ENCODE results near the gene ADA.

Gene ADA

GRCh38 chr20:44621939-44622338 lies 29.6 kb downstream of the ADA start:
- no peak for DNase-seq

GRCh38 chr20:44621325-44621724 lies 30.2 kb downstream of the ADA start:
- DNase-seq = no peak

DNA sequence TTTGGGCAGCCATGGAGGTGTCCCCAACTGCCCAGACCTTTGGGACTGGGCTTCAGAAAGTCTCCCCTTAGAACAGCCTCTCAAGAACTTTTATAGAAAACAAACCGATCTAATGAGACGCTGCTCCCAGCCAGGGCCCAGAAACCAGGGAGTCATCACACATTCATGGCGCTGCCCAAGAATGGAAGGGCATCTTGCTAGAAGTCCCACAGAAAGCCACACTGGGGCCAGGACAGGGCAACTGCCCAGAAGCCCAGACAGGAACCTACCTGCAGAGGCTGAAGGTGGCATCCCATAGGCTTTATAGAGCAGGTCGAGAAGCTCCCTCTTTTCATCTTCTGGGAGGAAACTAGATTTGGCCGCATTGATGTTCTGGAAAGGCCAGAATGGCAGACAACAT lies 31.5 kb downstream of the ADA start:
- no peak for DNase-seq

DNA sequence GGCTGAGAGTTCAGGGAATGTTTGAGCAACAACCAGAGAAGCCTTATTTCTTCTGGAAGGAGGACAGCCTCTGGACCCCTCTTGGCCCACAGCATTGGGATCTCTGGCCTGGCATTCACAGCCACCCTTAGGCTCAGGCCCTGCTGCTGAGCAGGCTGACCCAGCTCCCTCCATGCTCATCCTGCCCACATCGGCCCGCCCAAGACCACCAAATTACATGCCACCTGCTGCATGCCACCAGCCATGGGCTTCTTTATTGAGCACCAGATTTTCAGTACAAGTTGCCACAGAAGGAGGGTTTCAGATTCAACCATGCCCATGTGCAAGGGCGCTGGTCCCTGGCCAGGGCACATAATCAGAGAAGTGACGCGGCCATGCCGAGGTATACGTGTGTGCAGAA lies 32.2 kb downstream of the ADA start:
- no peak for DNase-seq

GRCh38 chr20:44618318-44618731 lies 33.2 kb downstream of the ADA start:
- DNase-seq = no peak

DNA sequence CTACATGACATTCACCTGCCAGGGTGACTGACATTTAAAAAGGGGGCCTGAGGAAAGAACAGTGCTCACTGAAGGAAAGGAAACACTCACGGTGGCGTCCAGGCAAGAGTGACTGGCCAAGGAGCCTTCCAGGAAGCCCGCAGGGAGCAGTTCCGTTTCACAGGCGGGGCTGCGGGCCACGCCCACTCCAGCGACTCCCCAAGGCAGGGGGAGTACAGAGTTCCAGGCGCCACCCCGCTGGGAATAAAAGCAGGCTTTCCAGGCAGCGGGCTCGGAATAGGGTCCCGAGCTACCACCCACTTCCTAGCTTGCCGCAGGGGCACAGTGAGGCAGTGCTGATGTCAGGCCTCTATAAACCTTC lies 34.9 kb downstream of the ADA start:
- DNase-seq = no peak

DNA sequence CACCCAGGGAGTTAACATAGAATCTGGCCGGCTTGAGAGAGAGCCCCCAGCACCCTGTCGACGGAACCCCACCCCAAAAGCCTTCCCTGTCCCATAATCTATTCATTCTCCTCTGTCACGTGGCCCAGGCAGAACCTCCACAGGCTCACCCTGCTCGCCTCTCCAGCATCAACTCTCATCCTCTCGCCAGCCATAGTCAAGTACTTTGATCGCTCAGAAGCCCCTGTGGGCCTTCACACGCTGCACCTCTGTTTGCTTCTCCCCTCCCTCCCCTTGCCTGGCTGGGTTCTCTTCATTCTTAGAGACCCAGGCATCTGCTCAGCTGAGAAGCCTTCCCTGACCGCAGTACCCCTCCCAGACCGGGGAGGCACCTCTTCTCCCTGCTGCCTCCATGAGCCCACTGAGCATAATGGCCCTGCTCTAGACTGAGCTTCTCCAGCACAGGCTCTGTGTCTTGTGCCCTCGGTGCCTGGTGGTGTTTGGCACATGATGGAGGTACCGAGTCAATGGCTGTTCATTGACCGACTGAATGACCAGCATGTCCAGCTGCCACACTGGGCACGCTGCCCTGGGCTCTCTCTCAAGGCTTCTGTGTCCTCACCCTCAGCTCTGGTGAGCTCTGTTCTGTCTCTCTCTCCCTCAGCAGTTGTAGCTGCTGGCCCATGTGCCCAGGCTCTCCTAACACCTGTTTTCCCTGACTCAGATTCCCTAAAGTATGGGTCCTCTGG lies 35.5 kb downstream of the ADA start:
- no peak for DNase-seq

DNA sequence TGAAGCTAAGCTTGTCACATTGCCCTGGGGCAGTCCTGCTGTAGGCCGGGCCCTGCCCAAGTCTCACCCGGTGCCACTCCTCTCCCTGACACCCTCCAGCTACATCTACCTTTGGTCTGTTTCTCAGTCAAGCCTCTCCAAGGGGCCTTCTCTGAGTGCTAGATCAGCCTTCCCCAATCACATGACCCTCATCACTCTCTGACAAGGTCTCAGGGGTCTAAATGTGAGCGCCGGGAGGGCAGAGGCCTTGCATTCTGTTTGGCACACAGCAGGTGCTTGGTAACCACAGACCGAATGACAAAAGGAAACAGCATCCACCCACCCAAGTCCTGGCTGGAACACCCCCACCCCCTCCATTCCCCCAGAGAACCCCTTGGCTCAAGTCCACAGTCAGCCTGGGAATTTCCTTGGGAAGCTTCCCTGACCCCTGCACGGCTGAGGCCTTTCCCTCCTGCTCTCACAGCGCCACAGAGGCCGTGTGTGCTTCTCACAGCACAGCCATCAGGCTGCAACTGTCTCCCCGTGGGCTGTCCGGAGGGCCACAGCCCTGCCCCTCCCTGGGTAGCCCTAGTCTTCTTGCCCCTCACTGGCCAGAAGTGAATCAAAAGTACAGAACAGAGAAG lies 36.2 kb downstream of the ADA start:
- DNase-seq = no peak

DNA sequence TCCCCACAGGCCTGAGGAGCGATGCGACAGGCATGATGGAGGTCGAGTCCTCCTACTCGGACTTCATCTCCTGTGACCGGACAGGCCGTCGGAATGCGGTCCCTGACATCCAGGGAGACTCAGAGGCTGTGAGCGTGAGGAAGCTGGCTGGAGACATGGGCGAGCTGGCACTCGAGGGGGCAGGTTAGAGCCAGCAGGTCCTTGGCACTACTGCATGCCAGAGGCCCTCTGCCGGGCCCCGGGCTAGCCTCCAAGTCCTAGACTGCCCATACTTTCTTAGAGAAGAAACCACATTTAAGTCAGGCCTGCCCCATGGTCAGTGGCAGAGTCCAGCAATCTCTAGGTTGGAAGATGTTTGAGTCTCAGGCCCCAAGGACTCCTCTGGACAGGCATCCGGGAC lies 37.0 kb downstream of the ADA start:
- no peak for DNase-seq

DNA sequence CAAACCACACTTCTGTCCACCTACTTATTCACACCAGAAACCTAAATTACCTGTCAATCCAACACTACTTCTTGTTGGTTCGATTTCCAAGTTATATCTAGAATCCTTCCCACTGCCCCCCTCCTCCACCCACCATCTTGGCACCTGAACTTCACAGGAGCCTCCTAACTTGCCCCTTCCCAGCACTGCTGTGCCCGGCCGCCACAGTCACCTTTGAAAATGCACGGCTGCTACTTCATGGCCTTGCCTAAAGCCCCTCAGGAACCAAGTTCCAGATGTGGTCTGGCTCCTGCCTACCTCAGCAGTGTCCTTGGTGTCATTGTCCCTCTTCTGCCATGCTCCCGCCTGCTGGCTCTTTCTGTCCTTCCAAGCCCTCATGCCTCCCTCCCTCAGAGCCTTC lies 37.9 kb downstream of the ADA start:
- no peak for DNase-seq

DNA sequence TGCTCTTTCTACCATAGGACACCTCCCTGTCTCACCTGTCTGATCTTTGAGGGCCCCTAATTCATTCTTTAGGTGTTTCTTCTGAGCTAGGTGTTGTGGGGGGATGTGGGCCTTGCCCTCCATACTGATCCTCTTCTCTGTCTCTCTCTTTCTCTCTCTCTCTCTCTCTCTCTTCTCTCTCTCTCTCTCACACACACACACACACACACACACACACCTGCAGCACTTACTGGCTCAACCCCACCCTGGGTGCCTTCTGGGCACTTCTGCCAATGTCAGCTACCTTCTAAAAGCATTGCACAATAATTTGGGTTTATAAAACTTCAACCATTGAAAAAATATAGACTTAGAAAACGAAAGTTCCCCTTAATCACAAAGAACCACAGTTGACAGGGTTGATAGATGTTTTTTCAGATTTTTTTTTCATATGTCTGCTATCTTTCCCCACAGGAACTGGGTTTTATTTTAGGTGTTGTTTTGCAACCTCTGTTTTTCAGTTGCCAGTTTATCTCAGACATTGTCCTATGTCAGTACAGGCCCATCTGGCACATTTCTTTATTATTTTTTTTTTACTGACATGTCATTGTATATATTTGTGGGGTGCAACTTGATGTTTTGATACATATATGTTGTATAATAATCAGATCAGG lies 41.1 kb downstream of the ADA start:
- peak; percentile 53 for DNase-seq

DNA sequence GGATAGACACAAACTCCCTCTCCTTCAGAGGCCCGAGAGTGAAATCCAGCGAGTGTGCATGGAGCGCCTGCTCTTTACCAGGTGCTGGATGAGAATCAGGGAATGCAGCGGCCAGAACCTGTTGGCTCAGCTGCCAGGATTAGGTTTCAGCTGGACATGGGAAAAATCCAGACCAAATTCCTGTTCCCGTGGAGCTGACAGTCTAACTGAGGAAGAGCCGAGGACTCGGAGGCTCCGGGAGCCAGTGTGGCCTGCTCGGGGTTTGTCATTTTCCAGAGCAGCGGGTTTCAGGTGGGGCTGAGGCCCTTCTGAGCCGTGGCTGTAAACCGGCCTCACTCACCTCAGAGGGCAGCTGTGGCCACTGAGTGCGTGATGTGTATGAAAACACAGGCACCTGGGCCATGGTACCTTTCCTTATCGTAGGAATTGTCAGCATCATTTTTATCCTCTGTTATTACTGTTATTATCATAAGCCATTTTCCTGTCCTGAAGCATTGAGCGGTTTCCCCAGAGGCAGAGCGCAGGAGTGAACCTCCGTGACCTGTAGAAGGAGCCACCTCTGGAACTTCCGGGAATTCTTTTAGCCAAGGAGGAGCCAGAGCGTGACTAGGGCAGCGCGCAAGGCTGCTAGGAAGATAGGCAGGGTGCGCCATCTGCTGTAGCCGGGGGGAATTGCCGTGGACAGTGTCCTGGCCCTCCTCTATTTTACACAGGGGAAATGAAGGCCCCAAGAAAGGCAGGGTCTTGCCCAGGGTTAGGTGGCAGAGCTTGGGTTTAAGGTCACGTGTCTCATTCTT lies 41.8 kb downstream of the ADA start:
- peak; percentile 83 for DNase-seq

- DNase-seq = no peak
These were observed 42.4 kb downstream of the ADA start for GRCh38 chr20:44609006-44609515.

DNA sequence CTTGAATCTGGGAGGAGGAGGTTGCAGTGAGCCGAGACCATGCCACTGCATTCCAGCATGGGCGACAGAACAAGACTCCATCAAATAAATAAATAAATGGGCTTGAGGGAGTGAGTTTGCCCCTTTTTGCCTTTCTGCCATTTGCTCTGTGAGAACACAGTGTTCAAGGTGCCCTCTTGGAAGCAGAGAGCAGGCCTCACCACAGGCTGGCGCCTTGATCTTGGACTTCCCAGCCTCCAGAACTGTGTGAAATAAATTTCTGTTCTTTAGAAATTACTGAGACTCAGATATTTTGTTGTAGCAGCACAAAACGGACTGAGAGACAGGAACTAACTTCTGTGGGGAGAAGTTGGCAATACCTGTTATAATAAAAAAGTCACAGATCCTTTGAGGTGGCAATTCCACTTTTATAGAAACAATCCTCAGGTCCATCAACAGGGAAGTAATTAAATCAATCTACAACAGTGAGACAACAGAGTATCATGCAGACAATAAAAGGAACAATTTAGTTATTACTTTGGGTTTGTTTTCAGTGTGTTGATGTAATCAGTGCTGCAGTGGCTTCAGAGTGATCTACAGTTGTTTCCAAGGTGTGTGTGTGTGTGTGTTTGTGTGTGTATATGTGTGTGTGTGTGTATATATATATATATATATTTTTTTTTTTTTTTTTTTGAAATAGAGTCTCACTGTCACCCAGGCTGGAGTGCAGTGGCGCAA lies 44.6 kb downstream of the ADA start:
- DNase-seq = no peak

DNA sequence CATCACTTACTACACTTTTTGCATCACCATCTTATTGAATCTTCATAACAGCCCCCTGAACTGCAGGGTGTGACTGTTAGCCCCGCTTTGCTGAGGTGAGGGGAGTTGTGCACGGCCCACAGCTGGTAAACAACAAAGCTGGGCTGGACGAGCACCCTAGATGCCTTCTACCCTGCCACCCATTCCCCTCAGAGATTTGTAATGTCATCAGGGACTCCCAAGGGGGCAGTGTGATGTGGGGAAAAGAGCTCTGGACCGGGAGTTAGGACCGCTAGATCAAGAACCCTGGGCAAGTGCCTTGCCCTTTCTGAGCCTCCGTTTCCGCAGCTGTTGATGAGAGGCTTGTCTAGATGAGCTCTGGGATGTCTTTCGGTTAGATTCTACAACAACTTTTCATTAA lies 48.2 kb downstream of the ADA start:
- DNase-seq = no peak

GRCh38 chr20:44601801-44602204 lies 49.7 kb downstream of the ADA start:
- DNase-seq = peak; percentile 54

DNA sequence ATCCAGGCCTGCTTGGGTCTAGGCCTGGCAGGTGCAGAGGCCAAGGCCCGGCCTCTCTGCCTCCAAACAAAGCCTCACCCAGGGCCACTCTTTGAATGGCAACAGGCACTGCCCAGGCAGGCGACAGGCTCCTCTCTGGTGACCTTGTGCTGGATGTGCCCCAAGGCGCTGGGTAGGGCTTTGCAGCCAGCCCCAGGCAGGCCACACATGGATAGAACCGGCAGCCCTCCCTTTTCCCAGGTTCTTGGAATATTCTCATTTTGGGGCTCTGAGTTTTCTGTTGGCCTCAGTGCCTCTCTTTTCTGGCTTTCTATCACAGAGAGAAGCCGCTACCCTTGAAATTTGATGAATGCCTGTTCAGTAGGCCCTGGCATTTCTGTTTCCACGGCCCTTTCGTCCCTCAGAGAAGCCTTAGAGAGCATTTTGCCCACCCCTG lies 50.2 kb downstream of the ADA start:
- no peak for DNase-seq

- no peak for DNase-seq
These were observed 50.7 kb downstream of the ADA start for GRCh38 chr20:44600758-44601201.

GRCh38 chr20:44600301-44600700 lies 51.2 kb downstream of the ADA start:
- DNase-seq = no peak

DNA sequence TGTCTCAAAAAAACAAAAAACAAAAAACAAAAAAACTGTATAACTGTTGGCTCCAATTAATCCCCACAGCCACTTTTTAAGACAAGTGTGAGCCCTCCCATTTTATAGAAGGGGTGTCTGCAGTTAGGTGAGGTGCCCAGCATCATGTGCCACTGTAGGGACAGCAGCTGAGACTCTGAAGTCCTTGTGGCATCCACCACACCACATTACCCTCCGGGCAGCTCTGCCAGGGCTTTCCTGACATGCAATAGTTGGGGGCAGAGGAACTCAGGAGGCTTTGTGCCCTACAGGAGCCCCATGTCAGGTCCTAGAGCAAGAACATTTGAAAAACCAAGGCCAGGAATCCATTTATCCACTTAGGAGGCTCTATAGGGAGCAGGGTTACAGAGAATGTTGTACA lies 51.8 kb downstream of the ADA start:
- DNase-seq = no peak

- peak; percentile 72 for DNase-seq
These were observed 52.8 kb downstream of the ADA start for GRCh38 chr20:44598423-44599305.

DNA sequence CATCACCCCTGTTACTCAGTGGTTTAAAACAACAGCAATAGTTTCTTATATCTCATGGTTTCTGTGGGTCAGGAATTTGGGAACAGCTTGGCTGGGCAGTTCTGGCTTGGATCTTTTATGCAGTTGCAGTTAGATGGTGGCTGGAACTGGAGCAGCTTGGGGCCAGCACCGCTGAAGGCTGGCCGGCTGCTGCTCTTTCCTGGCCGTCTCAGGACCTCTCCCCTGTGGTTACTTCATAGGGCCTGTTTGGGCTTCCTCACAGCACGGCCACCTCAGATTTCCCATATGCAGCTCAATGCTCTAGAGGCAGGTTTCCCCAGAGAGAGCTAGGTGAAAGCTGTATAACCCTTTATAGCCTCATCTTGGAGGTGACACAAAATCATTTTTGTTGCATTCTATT lies 53.6 kb downstream of the ADA start:
- no peak for DNase-seq

All from hematopoietic multipotent progenitor cell treated with erythropoietin and hydrocortisone succinate and interleukin-3 and kit ligand, for 8 days (in vitro differentiated cells).